GM12864 (cell line): ENCODE data around the gene CRYL1.

Experiments
- DNase-seq: peaks from one replicate; pipeline ENCODE4 v3.0.0-alpha.2; 2011; ENCODE audit warnings: low read depth
- H3K4me3 ChIP-seq: 2 replicates; pipeline ENCODE4 v1.5.1; 2011; ENCODE audit warnings: mild to moderate bottlenecking, low read depth, low read length, control low read depth
- TF ChIP-seq, protein P1 (sequence below): IDR thresholded peaks from 2 replicates; pipeline ENCODE4 v1.5.1; 2011; ENCODE audit warnings: low read depth, mild to moderate bottlenecking, moderate library complexity, low read length, control low read depth, inconsistent platforms; ENCODE audit errors: missing control alignments

The CRYL1 gene

GRCh38 chr13:20415306-20415679, 110.4 kb downstream of the CRYL1 start:
- TF ChIP-seq, protein P1, sequence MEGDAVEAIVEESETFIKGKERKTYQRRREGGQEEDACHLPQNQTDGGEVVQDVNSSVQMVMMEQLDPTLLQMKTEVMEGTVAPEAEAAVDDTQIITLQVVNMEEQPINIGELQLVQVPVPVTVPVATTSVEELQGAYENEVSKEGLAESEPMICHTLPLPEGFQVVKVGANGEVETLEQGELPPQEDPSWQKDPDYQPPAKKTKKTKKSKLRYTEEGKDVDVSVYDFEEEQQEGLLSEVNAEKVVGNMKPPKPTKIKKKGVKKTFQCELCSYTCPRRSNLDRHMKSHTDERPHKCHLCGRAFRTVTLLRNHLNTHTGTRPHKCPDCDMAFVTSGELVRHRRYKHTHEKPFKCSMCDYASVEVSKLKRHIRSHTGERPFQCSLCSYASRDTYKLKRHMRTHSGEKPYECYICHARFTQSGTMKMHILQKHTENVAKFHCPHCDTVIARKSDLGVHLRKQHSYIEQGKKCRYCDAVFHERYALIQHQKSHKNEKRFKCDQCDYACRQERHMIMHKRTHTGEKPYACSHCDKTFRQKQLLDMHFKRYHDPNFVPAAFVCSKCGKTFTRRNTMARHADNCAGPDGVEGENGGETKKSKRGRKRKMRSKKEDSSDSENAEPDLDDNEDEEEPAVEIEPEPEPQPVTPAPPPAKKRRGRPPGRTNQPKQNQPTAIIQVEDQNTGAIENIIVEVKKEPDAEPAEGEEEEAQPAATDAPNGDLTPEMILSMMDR: no peak

DNA sequence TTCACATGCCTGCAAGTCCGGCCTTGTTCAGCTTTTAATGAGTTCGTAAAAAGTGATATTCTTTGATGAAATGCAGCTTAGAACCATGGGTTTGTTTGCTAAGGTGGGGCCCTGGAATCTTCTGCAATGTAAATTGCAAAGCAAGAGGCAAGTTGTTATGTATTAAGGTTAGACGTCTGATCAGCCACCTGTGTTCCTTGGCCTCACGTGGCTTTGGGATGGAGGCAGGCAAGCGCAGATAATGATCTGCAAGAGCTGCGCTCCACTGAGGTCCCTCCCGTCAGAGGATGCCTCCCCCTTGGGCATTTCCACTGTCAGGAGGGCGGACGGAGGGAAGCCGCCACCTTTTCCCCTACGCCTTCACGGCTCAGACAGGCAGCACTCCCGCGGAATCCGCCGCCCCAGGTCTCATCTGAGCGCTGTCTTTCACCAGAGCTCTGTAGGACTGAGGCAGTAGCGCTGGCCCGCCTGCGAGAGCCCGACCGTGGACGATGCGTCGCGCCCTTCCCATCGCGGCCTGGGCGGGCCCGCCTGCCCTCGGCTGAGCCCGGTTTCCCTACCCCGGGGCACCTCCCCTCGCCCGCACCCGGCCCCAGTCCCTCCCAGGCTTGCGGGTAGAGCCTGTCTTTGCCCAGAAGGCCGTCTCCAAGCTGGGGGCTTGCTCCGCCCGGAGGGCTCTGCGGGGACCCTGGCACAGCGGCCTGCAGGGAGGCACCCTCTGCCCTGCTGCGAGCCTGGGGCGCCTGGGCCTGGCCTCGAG, 110.9 kb downstream of the CRYL1 start:
- TF ChIP-seq, protein P1: no peak
- no peak for DNase-seq
- H3K4me3 ChIP-seq: no peak overlapping the region

More at GRCh38 chr13:20415306-20415679, 110.4 kb downstream of the CRYL1 start:
- DNase-seq: no peak
- no peak overlapping the region for H3K4me3 ChIP-seq

GRCh38 chr13:20412691-20413355, 112.8 kb downstream of the CRYL1 start:
- TF ChIP-seq, protein P1: no peak
- no peak overlapping the region for H3K4me3 ChIP-seq
- DNase-seq: no peak

GRCh38 chr13:20411638-20412342, 113.9 kb downstream of the CRYL1 start:
- DNase-seq: peak; percentile 69
- TF ChIP-seq, protein P1: no peak
- no peak overlapping the region for H3K4me3 ChIP-seq

GRCh38 chr13:20410726-20411125, 114.9 kb downstream of the CRYL1 start:
- no peak for DNase-seq
- TF ChIP-seq, protein P1: no peak
- no peak overlapping the region for H3K4me3 ChIP-seq

GRCh38 chr13:20408181-20408580, 117.5 kb downstream of the CRYL1 start:
- no peak for DNase-seq
- TF ChIP-seq, protein P1: no peak
- no peak overlapping the region for H3K4me3 ChIP-seq
